NOMO-1 treated with dmso at 0.1 percent for 144 hours (cell line): Measurements from ENCODE around the gene ASPSCR1.
"Not testable (repeated sequence)": the region's sequence is repeated elsewhere in the genome, so short reads cannot be mapped to it uniquely, and the experiment has no call there.

Source experiments
- DNase-seq: peaks from one replicate; lab custom pipeline; 2025; ENCODE audit not compliant: unreplicated experiment; lab: John Stamatoyannopoulos, UW

Gene ASPSCR1

GRCh38 chr17:81980707-81981343, 3.4 kb downstream of the ASPSCR1 start:
- DNase-seq: no peak

GRCh38 chr17:81981511-81981910, 4.1 kb downstream of the ASPSCR1 start:
- DNase-seq: not testable (repeated sequence)

- DNase-seq: no peak
These were observed 5.7 kb downstream of the ASPSCR1 start for GRCh38 chr17:81983011-81983638.

- no peak for DNase-seq
These were observed 6.4 kb downstream of the ASPSCR1 start for GRCh38 chr17:81983639-81984373.

- no peak for DNase-seq
These were observed 7.5 kb downstream of the ASPSCR1 start for GRCh38 chr17:81984773-81985410.

- DNase-seq: no peak
These were observed 9.2 kb downstream of the ASPSCR1 start for GRCh38 chr17:81986606-81987005.

GRCh38 chr17:81987161-81987770, 9.8 kb downstream of the ASPSCR1 start:
- DNase-seq: no peak

GRCh38 chr17:81990836-81991683, 13.6 kb downstream of the ASPSCR1 start:
- DNase-seq: no peak

GRCh38 chr17:81991684-81992305, 14.4 kb downstream of the ASPSCR1 start:
- DNase-seq: no peak

- DNase-seq: no peak
These were observed 15.1 kb downstream of the ASPSCR1 start for GRCh38 chr17:81992306-81993102.

- DNase-seq: no peak
These were observed 16.5 kb downstream of the ASPSCR1 start for GRCh38 chr17:81993729-81994592.

- no peak for DNase-seq
These were observed 17.4 kb downstream of the ASPSCR1 start for GRCh38 chr17:81994593-81995462.

- DNase-seq: no peak
These were observed 18.2 kb downstream of the ASPSCR1 start for GRCh38 chr17:81995463-81996231.

GRCh38 chr17:81996232-81996756, 18.9 kb downstream of the ASPSCR1 start:
- no peak for DNase-seq

GRCh38 chr17:81996757-81997441, 19.5 kb downstream of the ASPSCR1 start:
- no peak for DNase-seq

- DNase-seq: no peak
These were observed 20.8 kb downstream of the ASPSCR1 start for GRCh38 chr17:81998212-81998611.
